Right cardiac atrium (tissue), 5 donors: ENCODE results near the gene NEK6. TPM values are rescaled to one million over a fixed set of nuclear protein-coding genes. Genes with fewer than 3 reads are reported as not detected.

Experiments
- ATAC-seq, 2 donors: fragments of 200-7000 bp; cut with Tn5 transposase; one replicate each; pipeline versions ENCODE4 v1.8.0 to v1.9.1; 2020; ENCODE audit warnings: moderate library complexity in 2 of 2, mild to moderate bottlenecking in 1 of 2
- DNase-seq, 3 donors: peaks; one replicate each; pipeline ENCODE4 v3.0.0-alpha.2; 2020
- H3K27ac ChIP-seq: one replicate; pipeline ENCODE4 v1.5.1; 2013; ENCODE audit warnings: mild to moderate bottlenecking, low read length, control low read depth, moderate library complexity
- H3K27me3 ChIP-seq: one replicate; pipeline ENCODE4 v1.6.1; 2013; ENCODE audit not compliant: control insufficient read depth, insufficient read depth
- H3K4me1 ChIP-seq: one replicate; pipeline ENCODE4 v1.6.1; 2013; ENCODE audit warnings: low read length; ENCODE audit not compliant: control insufficient read depth, insufficient read depth
- H3K4me3 ChIP-seq: one replicate; pipeline ENCODE4 v1.5.1; 2013; ENCODE audit warnings: low read length, control low read depth
- H3K9me3 ChIP-seq: one replicate; pipeline ENCODE4 v1.6.1; 2013; ENCODE audit warnings: low read length; ENCODE audit not compliant: control insufficient read depth
- WGBS: extraction: QIAGEN DNeasy Blood & Tissue Kit; methylation state at CpG from one replicate; pipeline ENCODE4 v1.1.7; 2013; 5-methylcytosine and 5-hydroxymethylcytosine counted together
- intact Hi-C, 4 donors: fragments of 100-400 bp; cut with DNase I; formaldehyde crosslinking; loops; one replicate each; pipeline versions ENCODE4 v1.11.0 to v1.14.0; 2022 to 2023
- polyA plus RNA-seq: library from polyadenylated mRNA; stranded (reverse); fragments of 200-250 nt; gene quantifications from one replicate; pipeline ENCODE4 v1.2.3, GENCODE V29; 2013
- total RNA-seq, 4 donors: library from RNA; stranded (reverse); fragmentation: NEBNext Ultra II Directional; extraction: Animal tissue kit (Norgen Biotek cat#: 25700); gene quantifications; one replicate each; pipeline ENCODE4 v1.2.1, GENCODE V29; 2021
- donor health status: healthy with polysubstance abuse.
- donor health status: DM: no; HTN: yes; CAD: no.
- donor health status: DM: no; HTN: no; CAD: no.
- donor health status: DM: no; HTN: yes; CAD: no; lungs with severe emphysema.
- donor health status: DM: yes; HTN: yes; CAD: no.

The NEK6 gene
- total and polyA plus RNA-seq, 5 donors, result 4.7 to 19.2 (median 12.2) TPM

DNA sequence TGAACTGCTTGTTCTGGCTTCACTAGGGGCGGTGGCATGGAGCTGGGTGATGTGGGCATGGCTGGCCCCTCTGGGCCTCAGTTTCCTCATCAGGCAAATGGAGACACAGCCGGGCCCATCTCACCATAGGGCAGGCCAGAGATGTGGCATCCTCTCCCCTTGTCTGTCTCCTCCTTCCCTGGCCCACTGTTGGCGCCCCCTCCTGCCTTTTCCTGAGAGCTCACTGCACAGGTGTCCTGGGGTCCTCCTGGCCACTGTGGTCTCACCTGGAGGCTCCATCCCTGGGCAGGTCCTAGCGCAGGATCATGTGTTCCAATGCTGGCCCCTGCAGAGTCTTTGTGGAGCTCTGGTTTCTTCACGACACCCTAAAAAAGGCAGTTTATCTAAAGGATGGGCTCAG lies 53.5 kb downstream of the NEK6 start:
- ATAC-seq (no peak), DNase-seq (no peak)
- no peak overlapping the region for H3K27ac ChIP-seq
- no peaks in the 10 kb centered on the region for H3K9me3 ChIP-seq
- H3K4me1 ChIP-seq, result no peaks in the 10 kb centered on the region
- WGBS, result 94% methylated on average over 5 of the region's 5 CpGs
- H3K27me3 ChIP-seq, result no peaks in the 10 kb centered on the region
- intact Hi-C loops, result no loop called here
- no peak overlapping the region for H3K4me3 ChIP-seq

GRCh38 chr9:124312290-124313265 lies 54.8 kb downstream of the NEK6 start:
- Histone ChIP-seq H3K27ac (no peak overlapping the region), H3K27me3 (no peaks in the 10 kb centered on the region), H3K4me1 (no peaks in the 10 kb centered on the region), H3K4me3 (no peak overlapping the region), H3K9me3 (no peaks in the 10 kb centered on the region)
- 84% methylated on average over 27 of the region's 27 CpGs for WGBS
- intact Hi-C loops, result no loop called here
- ATAC-seq (no peak), DNase-seq (peak in 1 of 3 donors; percentile 46)

DNA sequence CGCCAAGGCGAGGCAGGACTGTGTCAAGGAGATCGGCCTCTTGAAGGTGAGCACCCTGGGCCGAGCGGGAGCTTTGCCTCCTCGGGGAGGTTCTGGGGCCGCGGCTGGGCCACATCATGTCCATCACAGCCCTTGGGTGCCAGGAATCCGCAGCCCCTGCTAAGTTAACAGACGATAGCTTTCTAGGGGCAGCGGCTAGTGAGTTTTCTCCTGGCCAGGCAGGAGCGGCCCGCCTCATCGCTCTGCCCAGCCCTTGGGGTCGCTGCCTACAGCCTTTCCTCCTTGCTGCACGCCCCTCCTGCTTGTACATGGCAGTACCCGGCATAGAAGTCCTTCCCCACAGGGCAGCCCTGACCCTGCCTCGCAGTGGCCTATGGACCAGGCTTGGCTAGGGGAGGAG lies 56.2 kb downstream of the NEK6 start:
- intact Hi-C loops, result no loop called here
- peak in 2 of 3 donors; percentile 30 to 49 for DNase-seq
- Histone ChIP-seq H3K4me3 (no peak overlapping the region), H3K4me1 (no peaks in the 10 kb centered on the region), H3K27ac (no peak overlapping the region), H3K9me3 (no peaks in the 10 kb centered on the region), H3K27me3 (no peaks in the 10 kb centered on the region)
- 94% methylated on average over 18 of the region's 18 CpGs for WGBS
- ATAC-seq, result no peak

DNA sequence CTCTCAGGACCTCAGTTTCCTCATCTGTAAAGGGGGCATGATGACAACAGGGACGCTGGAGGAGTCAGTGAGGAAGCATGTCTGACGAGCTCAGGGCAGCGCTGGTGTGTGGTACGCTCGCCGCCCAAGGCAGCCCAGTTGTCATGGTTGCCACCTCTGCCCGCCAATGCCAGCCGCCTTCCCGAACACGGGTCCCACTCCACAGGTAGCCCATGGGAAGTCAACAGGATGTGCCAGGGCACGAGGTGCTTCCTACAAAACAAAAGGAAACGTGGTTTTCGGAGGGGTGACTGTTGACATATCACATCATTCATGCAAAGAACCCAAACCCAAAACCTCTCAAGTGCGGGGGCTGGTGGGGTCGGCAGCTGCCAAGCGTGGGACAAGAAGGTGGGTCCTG lies 58.1 kb downstream of the NEK6 start:
- Histone ChIP-seq H3K4me3 (no peak overlapping the region), H3K9me3 (no peaks in the 10 kb centered on the region), H3K4me1 (no peaks in the 10 kb centered on the region), H3K27ac (no peak overlapping the region), H3K27me3 (no peaks in the 10 kb centered on the region)
- intact Hi-C loops, result no loop called here
- peak in 2 of 3 donors; percentile 33 to 36 for DNase-seq
- ATAC-seq, result no peak
- WGBS, result 80% methylated on average over 16 of the region's 16 CpGs

DNA sequence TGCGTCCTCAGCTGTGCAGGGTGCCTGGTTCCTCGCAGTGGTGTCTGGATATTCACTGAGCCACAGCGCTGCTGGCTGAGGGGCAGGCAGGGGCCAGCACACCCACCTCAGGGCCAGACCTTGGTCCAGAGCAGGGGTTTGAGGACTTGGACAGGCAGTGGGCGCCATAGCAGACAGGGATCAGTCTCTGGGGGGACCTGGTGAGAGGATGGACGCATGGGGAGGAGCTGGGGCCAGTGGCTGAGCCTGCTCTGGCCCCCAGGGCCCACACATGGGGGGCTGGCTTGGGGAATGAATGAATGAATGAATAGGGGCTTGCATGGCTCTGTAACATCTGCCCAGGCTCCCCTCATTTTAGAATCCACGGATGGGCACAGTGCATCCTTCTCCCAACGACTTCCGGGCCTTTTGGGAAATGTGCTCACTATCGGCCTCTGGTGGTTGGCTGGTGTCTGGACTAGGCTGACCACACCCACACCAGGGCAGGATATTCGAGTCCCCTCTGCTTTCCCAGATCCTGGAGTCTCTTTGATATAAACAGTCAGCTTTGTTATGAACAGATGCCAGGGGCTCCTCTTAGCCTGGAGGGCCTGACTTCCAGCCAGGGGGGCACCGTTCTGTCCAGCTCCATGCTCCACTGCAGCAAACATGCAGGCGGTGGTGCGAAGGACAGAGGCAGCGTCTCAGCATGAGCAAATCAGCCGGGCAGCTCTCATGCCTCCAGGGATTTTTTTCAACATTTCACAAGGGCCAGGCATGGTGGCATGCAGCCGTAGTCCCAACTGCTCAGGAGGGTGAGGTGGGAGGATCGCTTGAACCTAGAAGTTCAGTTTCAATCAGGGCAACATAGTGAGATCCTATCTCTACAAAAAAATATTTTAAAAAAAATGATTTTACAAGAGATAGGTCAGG lies 62.6 kb downstream of the NEK6 start:
- intact Hi-C loops, result loop anchor here (2.0 to 5.0 kb wide), 2 partner anchors 193 to 194 kb away; no protein-coding TSS in a partner anchor

GRCh38 chr9:124321416-124321815 lies 63.7 kb downstream of the NEK6 start:
- intact Hi-C loops, result loop anchor here (2.0 to 5.0 kb wide), 2 partner anchors 194 to 195 kb away; no protein-coding TSS in a partner anchor
- H3K27me3 ChIP-seq, result no peaks in the 10 kb centered on the region
- no peak for ATAC-seq
- no peaks in the 10 kb centered on the region for H3K9me3 ChIP-seq
- 89% methylated on average over 12 of the region's 12 CpGs for WGBS
- DNase-seq, result peak in 1 of 3 donors; percentile 24
- H3K4me1 ChIP-seq, result no peaks in the 10 kb centered on the region
- no peak overlapping the region for H3K27ac ChIP-seq
- H3K4me3 ChIP-seq, result no peak overlapping the region

More for the DNA sequence above, 62.6 kb downstream of the NEK6 start:
- no peaks in the 10 kb centered on the region for H3K9me3 ChIP-seq
- H3K4me3 ChIP-seq, result no peak overlapping the region
- H3K27me3 ChIP-seq, result no peaks in the 10 kb centered on the region
- WGBS, result 56% methylated on average over 17 of the region's 17 CpGs
- no peaks in the 10 kb centered on the region for H3K4me1 ChIP-seq
- H3K27ac ChIP-seq, result no peak overlapping the region
- DNase-seq (peak; percentile 76 to 89 (median 84)), ATAC-seq (peak; percentile 82 to 88)

DNA sequence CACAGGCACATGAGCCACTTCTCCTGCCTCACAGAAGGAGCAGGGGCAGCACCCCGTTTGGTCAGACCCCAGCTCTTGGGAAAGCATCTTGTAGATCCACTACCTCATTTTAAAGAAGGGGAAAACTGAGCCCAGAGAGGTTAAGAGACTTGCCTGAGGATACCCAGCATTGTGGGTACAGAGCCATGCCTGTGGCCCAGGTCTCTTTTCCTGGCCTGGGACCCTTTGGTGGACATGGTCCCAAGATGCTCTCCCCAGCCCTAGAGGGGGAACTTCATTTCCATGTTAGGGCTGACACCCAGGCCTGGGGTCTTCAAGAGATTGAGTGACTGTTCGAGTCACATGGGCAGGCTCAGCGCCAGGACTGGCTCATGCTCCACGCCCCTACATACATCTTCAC lies 64.2 kb downstream of the NEK6 start:
- intact Hi-C loops, result loop anchor here (2.0 to 5.0 kb wide), 2 partner anchors 195 kb away; no protein-coding TSS in a partner anchor

DNA sequence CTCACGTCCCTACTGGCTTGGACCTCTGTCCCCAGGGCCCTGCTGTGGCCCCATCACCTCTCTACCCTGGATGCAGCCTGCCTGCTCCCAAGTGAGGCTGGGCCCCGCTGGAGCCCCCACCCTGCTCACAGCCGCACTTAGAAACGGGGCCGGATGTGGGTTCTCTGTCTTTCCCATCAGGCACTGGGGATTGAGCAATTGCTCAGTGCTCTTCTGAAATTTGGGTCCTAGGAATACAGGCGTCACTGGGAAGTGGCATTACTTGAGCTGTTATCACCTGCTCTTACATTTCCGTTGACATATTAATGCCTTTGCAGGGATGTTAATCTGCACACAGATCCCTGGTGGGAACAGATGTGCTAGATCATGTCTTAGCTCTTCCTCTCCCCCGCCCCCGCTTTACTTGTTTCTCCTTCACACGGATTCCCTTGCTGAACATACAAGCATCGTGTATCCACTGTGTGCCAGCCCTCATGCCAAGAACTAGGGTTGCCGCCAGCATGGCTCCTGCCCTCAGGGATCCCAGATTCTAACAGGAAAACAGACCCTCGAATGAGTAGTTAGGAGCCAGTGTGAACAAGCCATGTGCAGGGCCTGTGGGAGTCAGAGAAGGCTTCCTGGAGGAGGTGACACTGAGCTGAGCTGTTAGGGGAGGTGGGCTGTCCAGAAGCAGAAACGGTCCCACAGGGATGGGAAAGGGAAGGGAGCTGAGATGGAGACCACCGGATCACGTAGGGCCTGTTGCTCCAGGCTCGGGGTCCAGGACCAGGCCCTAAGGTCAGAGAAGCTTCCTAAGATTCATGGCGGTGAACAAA lies 65.1 kb downstream of the NEK6 start:
- H3K27me3 ChIP-seq, result no peaks in the 10 kb centered on the region
- WGBS, result 86% methylated on average over 18 of the region's 18 CpGs
- no peaks in the 10 kb centered on the region for H3K9me3 ChIP-seq
- ATAC-seq (no peak), DNase-seq (peak in 1 of 3 donors; percentile 19)
- no peak overlapping the region for H3K27ac ChIP-seq
- H3K4me1 ChIP-seq, result no peaks in the 10 kb centered on the region
- no peak overlapping the region for H3K4me3 ChIP-seq
- intact Hi-C loops, result loop anchor here in 3 of 4 donors (5.0 kb wide), 1 partner anchor 196 kb away; no protein-coding TSS in a partner anchor

More for the DNA sequence above, 64.2 kb downstream of the NEK6 start:
- no peaks in the 10 kb centered on the region for H3K27me3 ChIP-seq
- WGBS, result 69% methylated on average over 4 of the region's 4 CpGs
- H3K4me3 ChIP-seq, result no peak overlapping the region
- H3K27ac ChIP-seq, result no peak overlapping the region
- ATAC-seq (no peak), DNase-seq (peak in 1 of 3 donors; percentile 36)
- no peaks in the 10 kb centered on the region for H3K4me1 ChIP-seq
- H3K9me3 ChIP-seq, result no peaks in the 10 kb centered on the region

DNA sequence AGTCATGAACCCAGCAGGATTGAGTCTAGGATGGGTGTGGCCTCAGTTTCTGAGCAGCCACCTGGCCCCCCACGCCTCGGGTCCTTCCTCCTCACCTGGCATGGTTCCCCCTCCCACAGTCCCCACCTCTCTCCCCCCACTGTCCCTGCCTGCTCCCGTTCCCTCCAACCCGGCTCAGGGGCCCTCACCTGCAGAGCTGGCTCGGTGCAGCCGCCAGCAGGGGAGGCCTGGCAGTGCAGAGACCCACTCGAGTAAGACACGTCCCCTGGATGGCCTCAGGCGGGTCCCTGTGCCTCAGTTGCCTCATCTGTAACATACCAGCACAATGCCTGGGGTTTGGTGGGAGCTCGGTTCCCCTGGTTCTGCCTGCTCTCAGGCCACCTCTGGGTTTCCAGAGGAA lies 66.2 kb downstream of the NEK6 start:
- WGBS, result 91% methylated on average over 10 of the region's 10 CpGs
- intact Hi-C loops, result loop anchor here in 3 of 4 donors (5.0 kb wide), 1 partner anchor 197 kb away; no protein-coding TSS in a partner anchor
- Histone ChIP-seq H3K9me3 (no peaks in the 10 kb centered on the region), H3K4me1 (no peaks in the 10 kb centered on the region), H3K4me3 (no peak overlapping the region), H3K27me3 (no peaks in the 10 kb centered on the region), H3K27ac (no peak overlapping the region)
- peak in 1 of 3 donors; percentile 32 for DNase-seq
- no peak for ATAC-seq

DNA sequence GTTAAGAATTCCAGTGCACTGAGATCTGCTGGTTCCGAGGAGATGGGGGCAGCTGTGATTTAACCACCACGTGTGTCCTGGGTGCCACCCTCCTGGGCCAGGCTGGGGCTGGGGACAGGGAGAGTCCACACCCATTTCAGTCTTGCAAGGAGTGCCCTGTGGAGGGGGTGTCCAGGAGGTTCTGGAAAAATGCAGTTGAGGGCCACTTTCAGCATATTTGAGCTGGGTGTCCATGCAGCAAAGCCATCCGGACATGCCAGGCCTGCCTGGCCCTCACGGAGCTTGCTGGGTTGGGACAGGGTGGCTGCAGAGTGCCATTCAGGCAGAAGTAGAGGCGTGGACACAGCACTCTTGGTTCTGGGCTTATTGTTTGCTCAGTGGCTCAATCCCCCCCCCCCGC lies 68.1 kb downstream of the NEK6 start:
- H3K4me3 ChIP-seq, result no peak overlapping the region
- intact Hi-C loops, result no loop called here
- DNase-seq, result peak in 2 of 3 donors; percentile 8
- ATAC-seq, result no peak
- H3K27me3 ChIP-seq, result no peaks in the 10 kb centered on the region
- WGBS, result 88% methylated on average over 6 of the region's 6 CpGs
- H3K4me1 ChIP-seq, result no peaks in the 10 kb centered on the region
- H3K27ac ChIP-seq, result no peak overlapping the region
- H3K9me3 ChIP-seq, result no peaks in the 10 kb centered on the region
